Naive thymus-derived CD4-positive, alpha-beta T cell (primary cell): ENCODE data around the gene KCNQ2. TPM values are rescaled to one million over a fixed set of nuclear protein-coding genes. Genes with fewer than 3 reads are reported as not detected.
A peak's percentile ranks its signal among the peaks of the same experiment; 100 is the strongest.

Source experiments
- ATAC-seq: fragments of 150-1000 bp; cut with Tn5 transposase; 2 replicates; pipeline ENCODE4 v1.10.0; 2021; ENCODE audit warnings: mild to moderate bottlenecking, moderate library complexity
- CTCF ChIA-PET: fragments of 350-600 bp; sonication (Branson Sonifier 250); formaldehyde crosslinking; loops from one replicate; lab custom pipeline; 2021; ENCODE audit warnings: antibody characterized with exemption; lab: Charles Lee
- POLR2A ChIA-PET: fragments of 350-600 bp; sonication (Branson Sonifier 250); formaldehyde crosslinking; loops from one replicate; lab custom pipeline; 2021; ENCODE audit warnings: antibody characterized with exemption, inconsistent platforms; lab: Charles Lee
- DNase-seq, 9 donors: peaks; one replicate each; pipeline versions ENCODE4 v3.0.0 to v3.0.0-alpha.2; 2020 to 2022; ENCODE audit warnings: mixed read lengths in 1 of 9
- H3K27ac ChIP-seq: one replicate; pipeline ENCODE4 v1.7.0; 2013; ENCODE audit warnings: mild to moderate bottlenecking, low read depth, low read length, moderate library complexity
- H3K27me3 ChIP-seq, 2 donors: one replicate each; pipeline ENCODE4 v1.7.0; 2013; ENCODE audit warnings: low read length in 2 of 2, mild to moderate bottlenecking in 2 of 2, moderate library complexity in 2 of 2; ENCODE audit not compliant: control insufficient read depth in 2 of 2, insufficient read depth in 2 of 2
- H3K36me3 ChIP-seq, 3 experiments: 1 replicate in 2 of 3; 2 replicates in 1 of 3; pipeline ENCODE4 v1.7.0; 2013; ENCODE audit warnings: low read length in 3 of 3, mild to moderate bottlenecking in 3 of 3, moderate library complexity in 1 of 3; ENCODE audit not compliant: insufficient read depth in 3 of 3, control insufficient read depth in 2 of 3
- H3K4me1 ChIP-seq, 2 donors: one replicate each; pipeline ENCODE4 v1.7.0; 2013; ENCODE audit warnings: low read length in 2 of 2, mild to moderate bottlenecking in 2 of 2, moderate library complexity in 1 of 2; ENCODE audit not compliant: control insufficient read depth in 2 of 2, insufficient read depth in 2 of 2
- H3K4me3 ChIP-seq: 2 replicates; pipeline ENCODE4 v1.7.0; 2013; ENCODE audit warnings: mild to moderate bottlenecking, low read length
- H3K9me3 ChIP-seq, 3 experiments: 1 replicate in 2 of 3; 2 replicates in 1 of 3; pipeline ENCODE4 v1.7.0; 2013; ENCODE audit warnings: low read length in 3 of 3; ENCODE audit not compliant: control insufficient read depth in 2 of 3
- H3K27ac Mint-ChIP-seq, 9 donors: one replicate each; pipeline ENCODE4 v1.8.0; 2020 to 2022; ENCODE audit warnings: mixed read lengths in 9 of 9, mild to moderate bottlenecking in 8 of 9, moderate library complexity in 5 of 9, inconsistent platforms in 2 of 9
- H3K27me3 Mint-ChIP-seq, 5 donors: one replicate each; pipeline ENCODE4 v1.8.0; 2021 to 2022; ENCODE audit warnings: mixed read lengths in 5 of 5, mild to moderate bottlenecking in 1 of 5
- H3K36me3 Mint-ChIP-seq, 5 donors: one replicate each; pipeline ENCODE4 v1.8.0; 2020 to 2022; ENCODE audit warnings: mixed read lengths in 5 of 5, mild to moderate bottlenecking in 3 of 5, inconsistent platforms in 1 of 5
- H3K4me1 Mint-ChIP-seq, 7 donors: one replicate each; pipeline ENCODE4 v1.8.0; 2020 to 2022; ENCODE audit warnings: mixed read lengths in 7 of 7, mild to moderate bottlenecking in 3 of 7, inconsistent platforms in 1 of 7
- H3K4me3 Mint-ChIP-seq, 10 donors: one replicate each; pipeline ENCODE4 v1.8.0; 2020 to 2022; ENCODE audit warnings: mild to moderate bottlenecking in 10 of 10, mixed read lengths in 10 of 10, moderate library complexity in 6 of 10, inconsistent platforms in 2 of 10
- H3K9me3 Mint-ChIP-seq, 11 donors: one replicate each; pipeline ENCODE4 v1.8.0; 2020 to 2022; ENCODE audit warnings: mixed read lengths in 11 of 11, mild to moderate bottlenecking in 4 of 11, inconsistent platforms in 1 of 11, moderate library complexity in 1 of 11
- intact Hi-C, 2 donors: fragments of 100-400 bp; cut with micrococcal nuclease; formaldehyde crosslinking; loops; one replicate each; pipeline ENCODE4 v1.15.1; 2023
- polyA plus RNA-seq, 2 donors: library from polyadenylated mRNA; unstranded; fragments of 300-500 nt; fragmentation: Illumina TruSeq; gene quantifications; one replicate each; pipeline ENCODE4 v1.2.3, GENCODE V29; 2021
- total RNA-seq, 6 experiments: library from RNA in 5 of 6; stranded (reverse) in 5 of 6; gene quantifications; 1 replicate in 5 of 6; 2 replicates in 1 of 6; pipeline ENCODE4 v1.2.3 and lab custom pipeline; 2021 to 2026

KCNQ2 gene
- total and polyA plus RNA-seq, 7 experiments from 2014 or later, result 0.27 to 0.72 (median 0.30) TPM; not detected in 4

- ATAC-seq, result no peak
- Histone ChIP-seq H3K27me3 (no peaks in the 10 kb centered on the region), H3K4me1 (peaks cover 0 to 2% of the 10 kb centered on the region in 2 donors), H3K4me3 (no peak overlapping the region), H3K9me3 (peaks cover 0 to 8% (median 0%) of the 10 kb centered on the region in 3 experiments), H3K36me3 (no peaks in the 10 kb centered on the region), H3K27ac (no peak overlapping the region)
- ChIA-PET CTCF (no interaction called here), POLR2A (no interaction called here)
- H3K9me3 Mint-ChIP-seq, result peaks cover 0 to 10% (median 3%) of the 10 kb centered on the region in 11 donors
- intact Hi-C loops, result no loop called here
- peak overlapping the region in 3 of 10 donors; percentile 23 to 69 (median 53) for H3K4me3 Mint-ChIP-seq
- H3K27me3 Mint-ChIP-seq, result peaks cover 0 to 37% (median 9%) of the 10 kb centered on the region in 5 donors
- H3K4me1 Mint-ChIP-seq, result peaks cover 0 to 7% (median 0%) of the 10 kb centered on the region in 7 donors
- no peak for DNase-seq
- H3K27ac Mint-ChIP-seq, result no peak overlapping the region
- H3K36me3 Mint-ChIP-seq, result peaks cover 0 to 3% (median 0%) of the 10 kb centered on the region in 5 donors
These were observed 27.0 kb upstream of the KCNQ2 start for GRCh38 chr20:63499338-63499969.

- H3K4me1 Mint-ChIP-seq, result peaks cover 0 to 7% (median 0%) of the 10 kb centered on the region in 7 donors
- Histone ChIP-seq H3K4me1 (peaks cover 0 to 2% of the 10 kb centered on the region in 2 donors), H3K9me3 (peaks cover 0 to 3% (median 0%) of the 10 kb centered on the region in 3 experiments), H3K4me3 (no peak within 1 kb of the TSS), H3K36me3 (no peaks in the 10 kb centered on the region), H3K27ac (no peak within 1 kb of the TSS), H3K27me3 (no peaks in the 10 kb centered on the region)
- DNase-seq (peak; percentile 46 to 62 (median 59)), ATAC-seq (peak; percentile 82)
- peaks cover 0 to under 1% (median 0%) of the 10 kb centered on the region in 5 donors for H3K36me3 Mint-ChIP-seq
- ChIA-PET POLR2A (no interaction called here), CTCF (no interaction called here)
- H3K9me3 Mint-ChIP-seq, result peaks cover 0 to 5% (median under 1%) of the 10 kb centered on the region in 11 donors
- H3K27me3 Mint-ChIP-seq, result peaks cover 0 to 34% (median 6%) of the 10 kb centered on the region in 5 donors
- intact Hi-C loops, result no loop called here
- no peak within 1 kb of the TSS for H3K27ac Mint-ChIP-seq
- H3K4me3 Mint-ChIP-seq, result peak within 1 kb of the TSS in 5 of 10 donors; percentile 23 to 69 (median 49)
These were observed 26.5 kb upstream of the KCNQ2 start, which contains the start of gene EEF1A2 for GRCh38 chr20:63498960-63499337. EEF1A2 (minus strand) TSS chr20:63499083; CDS start chr20:63497763, 1,320 bp downstream.

DNA sequence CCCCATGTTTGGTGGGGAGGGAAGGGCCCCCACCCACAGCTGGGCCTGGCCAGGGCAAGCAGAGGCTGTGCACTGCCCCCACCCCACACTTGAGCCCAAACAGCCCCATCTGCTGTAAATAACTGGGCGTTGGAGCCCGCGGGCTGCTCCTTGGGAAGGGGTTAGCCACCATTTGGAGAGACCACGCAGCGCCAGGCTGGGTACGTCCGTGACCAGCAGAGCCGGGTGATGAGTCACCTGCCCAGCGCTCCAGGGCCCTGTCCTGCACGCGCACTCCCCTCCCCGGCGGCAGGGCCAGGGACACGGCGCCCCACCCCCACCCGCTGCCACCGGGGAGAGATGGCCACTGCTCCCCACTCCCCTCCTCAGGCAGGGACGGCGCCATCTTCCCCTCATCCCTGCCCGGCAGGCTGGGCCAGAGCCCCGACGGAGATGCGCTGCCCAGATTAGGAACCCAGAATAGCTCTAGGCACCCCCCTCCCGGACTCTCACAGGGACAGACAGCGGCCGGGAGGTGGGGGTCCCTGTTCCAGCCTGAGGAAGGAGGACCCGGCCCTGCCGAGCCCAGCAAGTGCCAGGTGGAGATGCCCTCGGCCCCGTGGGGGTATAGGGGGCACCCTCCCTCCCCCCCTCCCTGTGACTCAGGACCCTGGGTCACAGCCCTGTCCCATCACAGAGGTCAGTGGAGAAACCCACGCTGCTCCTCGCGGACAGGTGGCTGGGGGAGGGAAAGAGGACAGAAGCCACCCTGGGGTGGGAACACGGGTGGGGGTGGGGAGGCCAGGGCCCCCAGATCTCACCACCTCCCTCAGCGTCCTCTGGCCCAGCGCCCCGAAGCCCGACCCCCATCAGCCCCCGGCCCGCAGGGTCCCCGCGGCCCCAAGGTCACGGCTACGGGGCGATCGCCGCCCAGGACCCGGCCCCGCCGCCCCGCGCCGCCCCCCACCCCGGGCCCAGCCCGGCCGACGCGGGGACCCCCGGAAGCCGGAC, 25.8 kb upstream of the KCNQ2 start:
- Histone ChIP-seq H3K36me3 (no peaks in the 10 kb centered on the region), H3K27ac (no peak overlapping the region), H3K4me1 (peaks cover 0 to 2% of the 10 kb centered on the region in 2 donors), H3K4me3 (no peak overlapping the region), H3K27me3 (no peaks in the 10 kb centered on the region), H3K9me3 (no peaks in the 10 kb centered on the region)
- H3K4me1 Mint-ChIP-seq, result peaks cover 0 to 7% (median 0%) of the 10 kb centered on the region in 7 donors
- H3K36me3 Mint-ChIP-seq, result no peaks in the 10 kb centered on the region
- intact Hi-C loops, result loop anchor here in 1 of 2 donors (2.0 kb wide), 1 partner anchor 367 kb away; the partner anchor contains the start of gene TPD52L2
- POLR2A ChIA-PET, result no interaction called here
- CTCF ChIA-PET, result no interaction called here
- DNase-seq (no peak), ATAC-seq (no peak)
- H3K9me3 Mint-ChIP-seq, result no peaks in the 10 kb centered on the region
- H3K4me3 Mint-ChIP-seq, result peak overlapping the region in 4 of 10 donors; percentile 13 to 69 (median 46)
- H3K27ac Mint-ChIP-seq, result no peak overlapping the region
- peaks cover 0 to 31% (median 4%) of the 10 kb centered on the region in 5 donors for H3K27me3 Mint-ChIP-seq

DNA sequence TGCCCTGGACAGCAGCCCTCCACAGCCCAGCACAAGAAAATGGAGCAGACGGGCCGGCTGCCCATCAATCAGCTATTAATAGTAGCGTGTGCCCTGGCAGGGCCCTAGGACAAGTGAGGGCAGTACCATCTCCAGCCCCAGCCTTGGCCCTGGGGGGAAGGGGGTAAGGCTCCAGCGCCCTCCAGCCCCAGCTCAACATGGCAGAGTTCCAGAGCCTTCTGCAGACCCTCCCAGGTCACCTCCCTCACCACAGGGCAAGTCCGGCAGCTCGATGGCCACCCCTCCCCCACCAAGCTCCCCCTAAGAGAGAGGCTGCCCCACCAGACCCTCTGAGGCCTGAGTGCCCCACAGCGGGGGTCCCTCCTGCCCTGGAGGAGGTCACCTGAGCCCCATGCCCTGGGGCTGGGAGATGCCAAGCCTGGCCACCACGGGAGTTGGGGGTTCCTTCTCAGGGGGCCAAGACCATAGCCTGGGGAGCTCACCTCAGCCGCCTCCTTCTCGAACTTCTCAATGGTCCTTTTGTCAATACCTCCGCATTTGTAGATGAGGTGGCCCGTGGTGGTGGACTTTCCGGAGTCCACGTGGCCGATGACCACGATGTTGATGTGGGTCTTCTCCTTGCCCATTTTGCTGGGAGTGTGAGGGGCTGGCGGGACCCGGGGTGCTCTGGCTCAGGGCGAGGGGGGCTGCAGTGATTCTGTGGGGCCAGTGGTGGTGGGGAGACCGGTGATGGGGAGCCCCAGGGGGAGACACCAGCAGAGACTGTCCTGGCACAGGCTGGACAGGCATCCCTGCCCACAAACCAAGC, 24.9 kb upstream of the KCNQ2 start:
- H3K9me3 ChIP-seq, result no peaks in the 10 kb centered on the region
- H3K36me3 ChIP-seq, result no peaks in the 10 kb centered on the region
- H3K27ac ChIP-seq, result no peak overlapping the region
- H3K4me1 ChIP-seq, result peaks cover 0 to 2% of the 10 kb centered on the region in 2 donors
- no peak for ATAC-seq
- H3K27me3 ChIP-seq, result no peaks in the 10 kb centered on the region
- Mint-ChIP-seq H3K4me1 (peaks cover 0 to 7% (median 0%) of the 10 kb centered on the region in 7 donors), H3K9me3 (peaks cover 0 to 5% (median 0%) of the 10 kb centered on the region in 11 donors), H3K27me3 (peaks cover 0 to 31% (median 6%) of the 10 kb centered on the region in 5 donors), H3K27ac (no peak overlapping the region), H3K36me3 (no peaks in the 10 kb centered on the region), H3K4me3 (peak overlapping the region in 5 of 10 donors; percentile 3 to 65 (median 58))
- DNase-seq, result no peak
- POLR2A ChIA-PET, result interaction anchor here (0.6 to 1.9 kb wide), 3 partner anchors 11 to 40 kb away, joined by 3 to 22 read pairs (median 4); partner anchors contain the start of genes PPDPF and PTK6
- H3K4me3 ChIP-seq, result no peak overlapping the region
- intact Hi-C loops, result loop anchor here in 1 of 2 donors (2.0 kb wide), 1 partner anchor 367 kb away; the partner anchor contains the start of gene TPD52L2
- CTCF ChIA-PET, result interaction anchor here (0.7 to 1.9 kb wide), 3 partner anchors 21 to 586 kb away, joined by 3 to 8 read pairs (median 3); partner anchors contain the start of gene PPDPF

GRCh38 chr20:63496596-63497120, 24.2 kb upstream of the KCNQ2 start:
- H3K4me1 ChIP-seq, result peaks cover 0 to 2% of the 10 kb centered on the region in 2 donors
- no peak overlapping the region for H3K27ac ChIP-seq
- no peaks in the 10 kb centered on the region for H3K36me3 ChIP-seq
- CTCF ChIA-PET, result interaction anchor here (0.7 to 1.9 kb wide), 6 partner anchors 22 to 587 kb away, joined by 3 to 8 read pairs (median 3); partner anchors contain the start of gene PPDPF
- no peak overlapping the region for H3K4me3 ChIP-seq
- H3K27me3 ChIP-seq, result no peaks in the 10 kb centered on the region
- ATAC-seq, result no peak
- intact Hi-C loops, result loop anchor here (1.0 to 2.0 kb wide), 4 partner anchors 24 to 368 kb away; partner anchors contain the start of genes PPDPF (in 2 of the 2), PTK6 (in 1 of the 2) and TPD52L2 (in 1 of the 2)
- no peak overlapping the region for H3K27ac Mint-ChIP-seq
- no peak for DNase-seq
- H3K4me3 Mint-ChIP-seq, result peak overlapping the region in 6 of 10 donors; percentile 48 to 73 (median 62)
- H3K27me3 Mint-ChIP-seq, result peaks cover 0 to 31% (median 10%) of the 10 kb centered on the region in 5 donors
- POLR2A ChIA-PET, result interaction anchor here (0.6 to 1.9 kb wide), 3 partner anchors 10 to 41 kb away, joined by 3 to 22 read pairs (median 4); partner anchors contain the start of genes PPDPF and PTK6
- H3K36me3 Mint-ChIP-seq, result no peaks in the 10 kb centered on the region
- peaks cover 0 to 10% (median 0%) of the 10 kb centered on the region in 11 donors for H3K9me3 Mint-ChIP-seq
- no peaks in the 10 kb centered on the region for H3K9me3 ChIP-seq
- H3K4me1 Mint-ChIP-seq, result peaks cover 0 to 7% (median 0%) of the 10 kb centered on the region in 7 donors
